Measurements from ENCODE around the gene GUCA1A.
A peak's percentile ranks its signal among the peaks of the same experiment; 100 is the strongest.
"Not testable (repeated sequence)": the region's sequence is repeated elsewhere in the genome, so short reads cannot be mapped to it uniquely, and the experiment has no call there.

The GUCA1A gene

DNA sequence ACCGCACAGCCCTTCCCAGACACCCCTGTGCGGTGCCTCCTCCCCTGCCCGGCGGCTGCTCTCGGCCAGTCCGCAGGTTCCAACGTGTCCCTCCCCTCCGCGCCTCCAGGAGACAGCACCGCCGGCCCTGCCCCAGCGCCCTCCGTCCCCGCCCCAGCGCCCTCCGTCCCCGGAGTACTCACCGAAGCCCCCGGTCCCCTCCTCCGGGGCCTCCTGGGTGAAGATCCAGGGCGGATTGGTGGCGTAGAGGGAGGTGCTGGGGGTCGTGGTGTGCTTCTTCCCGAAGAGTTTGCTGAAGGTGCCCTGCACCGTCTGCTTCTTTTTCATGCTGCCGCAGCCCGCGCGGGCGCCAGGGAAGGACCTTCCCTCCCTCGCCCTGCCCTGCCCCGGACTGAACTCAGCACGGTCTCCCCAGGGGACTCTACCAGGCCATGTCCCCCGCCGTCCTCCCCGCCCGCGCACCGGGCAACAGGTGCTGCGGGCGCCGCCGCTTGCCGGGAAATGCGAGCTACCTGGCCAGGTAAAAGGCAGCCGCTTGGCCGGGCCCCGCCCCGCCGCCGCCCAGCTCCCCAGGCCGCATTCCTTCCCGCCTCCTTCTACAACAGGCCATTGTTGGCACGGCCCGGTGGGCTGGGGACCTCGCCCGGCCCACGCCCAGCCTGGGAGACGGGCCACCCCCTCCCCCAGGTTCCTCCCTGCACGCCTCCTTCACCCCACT lies 30.9 kb upstream of the GUCA1A start, which contains the start of gene C6orf132:
C6orf132 (minus strand) TSS at position 503 of the 718 bp plus-strand sequence; CDS start at position 327, 176 bp downstream.
- peak; percentile 73 for ATAC-seq (ENCODE audit: low read depth)
- H3K27ac ChIP-seq (ENCODE audit: poor library complexity, severe bottlenecking): peak within 1 kb of the TSS; percentile 87
- DNase-seq (ENCODE audit: low spot score): peak; percentile 84
- H3K4me3 ChIP-seq (ENCODE audit: severe bottlenecking): peak within 1 kb of the TSS; percentile 89
- no peaks in the 10 kb centered on the region for H3K9me3 ChIP-seq (ENCODE audit: severe bottlenecking)
- no peaks in the 10 kb centered on the region for H3K27me3 ChIP-seq (ENCODE audit: insufficient read depth, poor library complexity, severe bottlenecking)
- H3K36me3 ChIP-seq (ENCODE audit: low read depth): peaks cover 12% of the 10 kb centered on the region; the same call in 1 of the 2 replicates
- peaks cover 38% of the 10 kb centered on the region for H3K4me1 ChIP-seq (ENCODE audit: insufficient read depth, poor library complexity, severe bottlenecking)
- TF ChIP-seq, protein P1, sequence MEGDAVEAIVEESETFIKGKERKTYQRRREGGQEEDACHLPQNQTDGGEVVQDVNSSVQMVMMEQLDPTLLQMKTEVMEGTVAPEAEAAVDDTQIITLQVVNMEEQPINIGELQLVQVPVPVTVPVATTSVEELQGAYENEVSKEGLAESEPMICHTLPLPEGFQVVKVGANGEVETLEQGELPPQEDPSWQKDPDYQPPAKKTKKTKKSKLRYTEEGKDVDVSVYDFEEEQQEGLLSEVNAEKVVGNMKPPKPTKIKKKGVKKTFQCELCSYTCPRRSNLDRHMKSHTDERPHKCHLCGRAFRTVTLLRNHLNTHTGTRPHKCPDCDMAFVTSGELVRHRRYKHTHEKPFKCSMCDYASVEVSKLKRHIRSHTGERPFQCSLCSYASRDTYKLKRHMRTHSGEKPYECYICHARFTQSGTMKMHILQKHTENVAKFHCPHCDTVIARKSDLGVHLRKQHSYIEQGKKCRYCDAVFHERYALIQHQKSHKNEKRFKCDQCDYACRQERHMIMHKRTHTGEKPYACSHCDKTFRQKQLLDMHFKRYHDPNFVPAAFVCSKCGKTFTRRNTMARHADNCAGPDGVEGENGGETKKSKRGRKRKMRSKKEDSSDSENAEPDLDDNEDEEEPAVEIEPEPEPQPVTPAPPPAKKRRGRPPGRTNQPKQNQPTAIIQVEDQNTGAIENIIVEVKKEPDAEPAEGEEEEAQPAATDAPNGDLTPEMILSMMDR (IDR thresholded peaks at IDR 0.05; ENCODE audit: poor library complexity, severe bottlenecking): no peak

DNA sequence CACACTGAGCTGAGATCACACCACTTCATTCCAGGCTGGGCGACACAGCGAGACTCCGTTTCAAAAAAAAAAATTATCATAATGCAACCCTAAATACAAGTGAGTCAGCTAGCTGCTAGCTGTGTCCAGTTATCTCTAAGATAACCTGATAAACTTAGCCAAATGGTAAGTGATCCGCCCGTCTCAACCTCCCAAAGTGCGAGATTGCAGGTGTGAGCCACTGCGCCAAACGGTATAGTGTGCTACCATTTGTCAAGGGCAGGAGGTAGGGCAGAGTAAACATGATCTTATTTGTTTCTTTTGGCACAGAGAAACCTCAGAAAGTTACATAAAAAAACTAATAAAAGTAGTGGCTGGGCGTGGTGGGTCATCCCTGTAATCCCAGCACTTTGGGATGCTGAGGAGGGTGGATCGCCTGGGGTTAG lies 26.0 kb upstream of the GUCA1A start:
- Histone ChIP-seq H3K4me3 (ENCODE audit: severe bottlenecking) (no peak overlapping the region), H3K4me1 (ENCODE audit: insufficient read depth, poor library complexity, severe bottlenecking) (peaks cover 4% of the 10 kb centered on the region), H3K27me3 (ENCODE audit: insufficient read depth, poor library complexity, severe bottlenecking) (no peaks in the 10 kb centered on the region), H3K9me3 (ENCODE audit: severe bottlenecking) (no peaks in the 10 kb centered on the region), H3K27ac (ENCODE audit: poor library complexity, severe bottlenecking) (no peak overlapping the region), H3K36me3 (ENCODE audit: low read depth) (no peaks in the 10 kb centered on the region)
- TF ChIP-seq, protein P1 (IDR thresholded peaks at IDR 0.05; ENCODE audit: poor library complexity, severe bottlenecking): no peak
- no peak for ATAC-seq (ENCODE audit: low read depth)
- DNase-seq (ENCODE audit: low spot score): no peak

DNA sequence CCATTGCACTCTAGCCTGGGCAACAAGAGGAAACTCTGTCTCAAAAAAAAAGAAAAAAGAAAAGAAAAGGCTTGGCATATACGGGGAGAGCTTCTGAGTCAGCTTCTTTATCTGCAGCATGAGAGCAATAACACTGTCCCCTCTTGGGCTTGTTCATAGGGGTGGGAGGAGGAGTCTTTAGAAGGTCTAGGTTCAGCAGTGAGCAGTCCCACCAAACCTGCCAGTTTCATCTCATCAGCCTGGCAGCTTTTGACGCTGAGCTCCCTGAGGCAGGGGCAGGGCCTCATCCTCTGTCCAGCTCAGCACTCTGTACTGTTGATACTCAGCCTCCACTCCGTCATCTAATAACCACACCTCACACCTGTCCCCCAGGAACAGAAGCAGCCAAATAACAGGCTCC lies 25.1 kb upstream of the GUCA1A start:
- Histone ChIP-seq H3K4me3 (ENCODE audit: severe bottlenecking) (no peak overlapping the region), H3K27me3 (ENCODE audit: insufficient read depth, poor library complexity, severe bottlenecking) (no peaks in the 10 kb centered on the region), H3K9me3 (ENCODE audit: severe bottlenecking) (no peaks in the 10 kb centered on the region), H3K27ac (ENCODE audit: poor library complexity, severe bottlenecking) (no peak overlapping the region), H3K36me3 (ENCODE audit: low read depth) (no peaks in the 10 kb centered on the region), H3K4me1 (ENCODE audit: insufficient read depth, poor library complexity, severe bottlenecking) (peaks cover 4% of the 10 kb centered on the region)
- ATAC-seq (ENCODE audit: low read depth) (peak; percentile 57; the same call in 2 of the 3 replicates), DNase-seq (ENCODE audit: low spot score) (no peak)
- TF ChIP-seq, protein P1 (IDR thresholded peaks at IDR 0.05; ENCODE audit: poor library complexity, severe bottlenecking): no peak

DNA sequence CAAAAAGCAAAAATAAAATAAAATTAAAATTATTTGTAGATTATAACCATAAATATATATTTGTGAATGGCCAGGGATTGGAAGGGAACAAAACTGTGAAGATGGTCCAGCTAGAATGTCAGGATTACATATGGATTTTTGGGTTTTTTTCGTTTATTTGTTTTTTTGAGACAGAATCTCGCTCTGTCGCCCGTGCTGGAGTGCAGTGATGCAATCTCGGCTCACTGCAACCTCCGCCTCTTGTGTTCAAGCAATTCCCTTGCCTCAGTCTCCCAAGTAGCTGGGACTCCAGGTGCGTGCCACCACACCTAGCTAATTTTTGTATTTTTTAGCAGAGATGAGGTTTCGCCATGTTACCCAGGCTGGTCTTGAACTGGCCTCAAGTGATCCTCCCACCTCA lies 22.9 kb upstream of the GUCA1A start:
- TF ChIP-seq, protein P1 (IDR thresholded peaks at IDR 0.05; ENCODE audit: poor library complexity, severe bottlenecking): no peak
- Histone ChIP-seq H3K4me1 (ENCODE audit: insufficient read depth, poor library complexity, severe bottlenecking) (no peaks in the 10 kb centered on the region), H3K4me3 (ENCODE audit: severe bottlenecking) (no peak overlapping the region), H3K27me3 (ENCODE audit: insufficient read depth, poor library complexity, severe bottlenecking) (no peaks in the 10 kb centered on the region), H3K27ac (ENCODE audit: poor library complexity, severe bottlenecking) (no peak overlapping the region), H3K36me3 (ENCODE audit: low read depth) (no peaks in the 10 kb centered on the region), H3K9me3 (ENCODE audit: severe bottlenecking) (no peaks in the 10 kb centered on the region)
- no peak for DNase-seq (ENCODE audit: low spot score)
- no peak for ATAC-seq (ENCODE audit: low read depth)

DNA sequence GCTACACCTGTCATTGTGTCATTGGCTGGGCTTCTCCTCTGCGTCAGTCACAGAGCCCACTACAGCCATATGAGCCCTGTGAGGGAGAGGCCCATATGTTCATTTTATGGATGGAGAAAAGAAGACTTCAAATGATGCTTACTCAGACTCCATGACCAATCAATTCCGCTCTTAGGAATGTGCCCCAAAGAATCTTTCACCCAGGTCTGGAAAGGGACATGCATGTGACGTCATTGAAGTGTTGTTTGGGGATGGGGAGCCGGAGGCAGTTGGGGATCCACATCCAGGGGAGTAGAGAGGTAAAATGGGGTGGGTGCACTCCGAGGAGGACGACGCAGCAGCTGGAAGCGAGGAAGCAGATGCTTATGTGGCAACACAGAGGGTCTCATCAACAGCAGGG lies 21.1 kb upstream of the GUCA1A start:
- Histone ChIP-seq H3K9me3 (ENCODE audit: severe bottlenecking) (no peaks in the 10 kb centered on the region), H3K36me3 (ENCODE audit: low read depth) (no peaks in the 10 kb centered on the region), H3K4me3 (ENCODE audit: severe bottlenecking) (no peak overlapping the region), H3K27me3 (ENCODE audit: insufficient read depth, poor library complexity, severe bottlenecking) (no peaks in the 10 kb centered on the region), H3K4me1 (ENCODE audit: insufficient read depth, poor library complexity, severe bottlenecking) (no peaks in the 10 kb centered on the region), H3K27ac (ENCODE audit: poor library complexity, severe bottlenecking) (no peak overlapping the region)
- DNase-seq (ENCODE audit: low spot score) (no peak), ATAC-seq (ENCODE audit: low read depth) (no peak)
- TF ChIP-seq, protein P1 (IDR thresholded peaks at IDR 0.05; ENCODE audit: poor library complexity, severe bottlenecking): no peak

DNA sequence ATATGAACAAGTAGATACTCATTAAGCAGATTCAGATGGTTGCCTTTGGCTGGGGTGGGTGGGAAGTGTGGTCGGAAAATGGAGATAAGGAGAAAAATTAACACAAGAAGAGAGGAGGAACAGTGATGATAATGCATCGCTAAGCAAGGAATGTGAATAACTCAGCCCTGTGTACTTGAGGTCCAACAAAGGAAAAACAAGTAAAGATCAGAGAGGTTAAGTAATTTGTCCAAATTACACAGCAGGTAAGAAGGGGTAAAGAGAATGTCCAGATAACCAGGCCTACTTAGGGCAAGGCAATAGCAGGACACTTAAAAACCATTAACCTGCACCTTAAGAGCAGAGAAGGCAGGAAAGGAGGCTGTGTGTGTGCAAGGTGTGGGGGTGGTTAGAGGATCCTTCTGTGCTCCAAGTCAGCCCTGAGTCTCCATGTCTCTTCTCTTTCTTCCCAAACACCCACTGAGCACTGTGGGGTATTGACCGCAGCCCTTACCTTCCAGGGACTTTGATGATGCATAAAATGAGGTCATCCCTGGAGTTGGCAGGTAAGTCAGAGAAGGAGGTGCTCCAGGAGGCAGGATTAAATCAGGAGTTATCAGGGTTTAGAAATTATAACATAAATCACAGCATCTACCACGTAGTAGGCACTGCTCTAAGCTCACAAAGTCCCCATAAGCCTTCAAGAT lies 20.5 kb upstream of the GUCA1A start:
- not testable (repeated sequence) for H3K36me3 ChIP-seq (ENCODE audit: low read depth); H3K9me3 ChIP-seq (ENCODE audit: severe bottlenecking); DNase-seq (ENCODE audit: low spot score); H3K4me3 ChIP-seq (ENCODE audit: severe bottlenecking); H3K4me1 ChIP-seq (ENCODE audit: insufficient read depth, poor library complexity, severe bottlenecking); H3K27me3 ChIP-seq (ENCODE audit: insufficient read depth, poor library complexity, severe bottlenecking); H3K27ac ChIP-seq (ENCODE audit: poor library complexity, severe bottlenecking)
- ATAC-seq (ENCODE audit: low read depth): peak; percentile 75
